Fibroblast of the aortic adventitia (primary cell): ENCODE measurements around the gene BANK1. TPM values are rescaled to one million over a fixed set of nuclear protein-coding genes. Genes with fewer than 3 reads are reported as not detected.
A peak's percentile ranks its signal among the peaks of the same experiment; 100 is the strongest.

Experiments used
- DNase-seq: peaks from one replicate; pipeline ENCODE4 v3.0.0-alpha.2; 2010; ENCODE audit warnings: low read depth
- H3K4me3 ChIP-seq: 2 replicates; pipeline ENCODE4 v1.5.1; 2011; ENCODE audit warnings: low read depth, mild to moderate bottlenecking, control low read depth, low read length, moderate library complexity
- CTCF ChIP-seq: IDR thresholded peaks from 2 replicates; pipeline ENCODE4 v1.5.1; 2011; ENCODE audit warnings: mild to moderate bottlenecking, low read length, control low read depth, inconsistent platforms; ENCODE audit not compliant: insufficient read depth
- total RNA-seq: library from RNA; depleted of rRNA; stranded (reverse); fragments of >200 nt; gene quantifications from 2 replicates; pipeline ENCODE4 v1.2.3, GENCODE V29; 2012; ENCODE audit warnings: low replicate concordance

BANK1 gene
- total RNA-seq, 1 donor: 0.54 TPM

DNA sequence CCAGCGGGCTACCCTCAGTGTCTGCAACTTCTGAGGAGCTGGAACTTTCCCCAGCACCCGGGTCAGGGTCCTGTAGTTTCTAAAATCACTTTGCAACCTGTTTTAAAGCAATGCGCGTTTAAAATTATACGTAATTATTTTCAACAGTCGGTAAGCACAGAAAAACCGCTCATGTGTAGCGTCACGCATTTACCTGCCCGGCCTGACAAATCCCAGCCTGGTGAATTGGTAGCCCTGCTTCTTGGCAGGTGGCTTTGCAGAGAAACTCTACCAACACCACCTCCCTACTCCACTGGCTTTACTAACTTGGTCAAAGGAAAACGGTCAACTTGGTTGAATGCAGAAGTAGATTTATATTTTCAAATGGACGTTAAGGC is 640 bp downstream of the BANK1 start:
- DNase-seq: no peak
- TF ChIP-seq CTCF: no peak
- no peak overlapping the region for H3K4me3 ChIP-seq

DNA sequence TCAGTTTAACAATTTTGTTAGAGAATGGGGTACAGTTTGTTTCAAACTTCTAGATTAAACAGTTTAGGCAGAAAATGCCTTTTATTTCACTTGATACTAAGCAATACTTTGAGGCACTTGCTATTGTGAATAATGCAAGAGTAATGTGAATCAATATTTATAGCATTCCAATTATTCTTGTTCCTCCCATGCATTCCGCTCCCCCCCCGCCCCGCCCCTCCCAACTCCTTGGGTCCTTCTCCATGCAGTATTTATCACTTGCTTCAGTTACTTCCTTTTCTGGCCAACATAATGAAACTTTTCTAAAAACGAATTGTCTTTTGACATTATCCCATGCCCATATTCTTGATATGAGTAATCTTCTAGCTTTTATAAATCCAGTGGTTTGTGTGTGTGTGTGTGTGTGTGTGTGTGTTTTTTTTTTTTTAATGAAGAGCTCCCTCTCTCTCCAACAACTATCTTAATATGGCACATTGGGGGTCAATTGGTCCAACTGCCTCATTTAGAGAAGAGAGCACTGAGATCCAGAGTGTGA is 1.6 kb downstream of the BANK1 start:
- no peak overlapping the region for H3K4me3 ChIP-seq
- TF ChIP-seq CTCF: no peak
- DNase-seq: no peak

DNA sequence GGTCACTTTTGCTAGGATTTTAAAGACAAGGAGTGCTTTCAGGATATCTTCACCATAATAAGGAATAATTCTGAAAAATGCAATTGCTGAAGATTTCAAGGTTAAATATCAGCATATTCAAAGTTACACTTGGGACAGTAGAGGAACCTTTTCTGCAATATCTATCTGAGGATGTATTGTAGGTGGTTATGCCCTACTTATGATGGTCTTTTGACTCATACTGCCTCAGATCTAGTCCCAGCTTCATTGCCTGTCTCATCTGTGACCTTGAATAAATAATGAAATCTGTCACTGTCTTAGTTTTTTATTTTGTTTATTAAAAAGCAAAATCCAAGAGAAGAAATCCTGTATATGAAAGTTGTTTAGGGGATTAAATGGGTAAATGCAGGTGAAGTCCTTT is 2.9 kb downstream of the BANK1 start:
- TF ChIP-seq CTCF: no peak
- DNase-seq: no peak
- no peak overlapping the region for H3K4me3 ChIP-seq

GRCh38 chr4:101794806-101795205 is 4.3 kb downstream of the BANK1 start:
- TF ChIP-seq CTCF: no peak
- no peak overlapping the region for H3K4me3 ChIP-seq
- DNase-seq: no peak

- TF ChIP-seq CTCF: no peak
- no peak overlapping the region for H3K4me3 ChIP-seq
- DNase-seq: no peak
Observed at GRCh38 chr4:101795704-101796103, 5.2 kb downstream of the BANK1 start.

- no peak overlapping the region for H3K4me3 ChIP-seq
- no peak for TF ChIP-seq CTCF
- DNase-seq: no peak
Observed at GRCh38 chr4:101801958-101802357, 11.4 kb downstream of the BANK1 start.

- TF ChIP-seq CTCF: no peak
- H3K4me3 ChIP-seq: no peak overlapping the region
- DNase-seq: peak; percentile 33
Observed at GRCh38 chr4:101806914-101807313, 16.4 kb downstream of the BANK1 start.
